ENCODE measurements around the gene CATSPERD. TPM values are rescaled to one million over a fixed set of nuclear protein-coding genes. Genes with fewer than 3 reads are reported as not detected.

The CATSPERD gene, protein sequence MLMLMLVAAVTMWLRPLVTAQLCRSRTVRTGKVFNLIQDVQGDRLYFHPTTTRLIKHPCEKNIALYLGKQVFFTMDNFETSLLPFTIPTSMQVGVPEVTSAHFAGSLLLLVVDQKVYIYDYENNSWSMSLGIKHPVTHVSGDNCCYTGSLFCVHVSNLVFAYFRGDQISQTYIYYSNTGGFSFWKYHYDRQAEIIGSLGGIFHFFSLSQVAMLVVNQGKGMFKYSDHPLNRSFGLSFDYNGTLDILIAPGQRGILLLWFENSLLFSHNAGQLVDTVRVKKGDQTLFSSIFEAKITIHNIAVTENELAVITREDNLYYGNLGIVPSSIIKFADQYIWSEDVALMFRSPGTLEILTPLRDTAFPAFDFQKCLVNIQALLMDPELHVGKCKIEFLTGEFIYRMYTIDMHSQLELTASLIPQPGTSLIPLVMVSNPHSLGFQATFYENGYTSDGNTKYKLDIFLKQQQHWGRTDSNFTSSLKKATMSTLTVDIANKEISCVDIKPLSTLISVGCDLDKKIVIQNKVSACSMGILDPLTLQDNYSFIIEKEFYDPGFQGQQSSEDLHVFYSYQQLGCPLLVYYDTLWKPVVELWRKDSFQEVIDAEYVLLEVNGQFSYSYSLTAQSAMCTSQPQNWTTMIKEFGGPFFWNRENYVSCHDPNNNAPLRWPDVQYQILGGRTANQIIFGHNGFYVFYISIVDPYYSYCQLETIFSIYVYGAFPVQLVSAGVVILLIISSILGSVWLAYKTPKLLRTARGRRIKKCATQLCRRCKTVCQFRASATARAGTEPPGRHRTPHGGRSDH
- total RNA-seq (2022; extraction: Qiagen RNA extraction): not detected in 5 replicates

DNA sequence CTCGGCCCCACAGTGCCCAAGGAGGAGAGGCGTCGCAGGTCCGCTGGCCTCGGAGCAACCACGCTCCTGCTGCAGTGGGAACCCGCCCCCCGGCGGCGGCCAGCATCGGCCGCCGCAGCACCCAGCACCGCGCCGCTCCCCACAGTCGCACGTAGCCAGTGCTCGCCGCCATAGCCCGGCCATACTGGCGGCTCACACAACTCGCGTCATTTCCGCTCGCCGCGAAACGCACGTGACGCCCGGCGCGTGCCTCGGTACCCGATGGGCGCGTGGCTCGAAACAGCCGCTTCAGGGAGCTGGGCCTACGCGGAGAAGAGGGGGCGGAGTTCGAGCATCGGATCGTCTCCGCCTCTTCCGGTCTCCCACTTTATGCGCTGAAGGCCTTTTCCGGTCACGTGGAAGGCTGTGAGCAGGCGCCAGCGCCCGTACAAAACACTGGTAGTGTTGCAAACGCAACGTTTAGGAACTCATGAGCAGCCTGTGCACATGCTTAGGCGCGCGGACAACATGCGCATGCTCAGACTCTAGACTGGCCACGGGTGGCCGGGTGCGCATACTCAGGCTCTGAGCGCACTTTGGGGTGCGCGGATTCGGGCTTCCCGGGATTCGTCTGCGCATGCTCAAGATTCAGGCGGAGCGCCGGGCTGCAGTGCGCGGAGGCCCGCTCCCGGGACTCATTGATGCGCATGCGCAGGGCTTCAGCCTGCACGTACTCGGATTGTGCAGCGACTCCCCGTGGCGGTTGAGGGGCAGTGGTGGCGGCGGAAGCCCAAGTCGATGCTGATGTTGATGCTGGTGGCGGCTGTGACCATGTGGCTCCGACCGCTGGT lies at the start of gene CATSPERD, which contains the start of gene LONP1:
Gene CATSPERD (plus strand): TSS at position 677 of the 830 bp plus-strand sequence. CDS start 101 bp downstream, at position 778.
Gene LONP1 (minus strand): TSS at position 186 of the 830 bp plus-strand sequence. CDS start 14 bp downstream, at position 172.

DNA sequence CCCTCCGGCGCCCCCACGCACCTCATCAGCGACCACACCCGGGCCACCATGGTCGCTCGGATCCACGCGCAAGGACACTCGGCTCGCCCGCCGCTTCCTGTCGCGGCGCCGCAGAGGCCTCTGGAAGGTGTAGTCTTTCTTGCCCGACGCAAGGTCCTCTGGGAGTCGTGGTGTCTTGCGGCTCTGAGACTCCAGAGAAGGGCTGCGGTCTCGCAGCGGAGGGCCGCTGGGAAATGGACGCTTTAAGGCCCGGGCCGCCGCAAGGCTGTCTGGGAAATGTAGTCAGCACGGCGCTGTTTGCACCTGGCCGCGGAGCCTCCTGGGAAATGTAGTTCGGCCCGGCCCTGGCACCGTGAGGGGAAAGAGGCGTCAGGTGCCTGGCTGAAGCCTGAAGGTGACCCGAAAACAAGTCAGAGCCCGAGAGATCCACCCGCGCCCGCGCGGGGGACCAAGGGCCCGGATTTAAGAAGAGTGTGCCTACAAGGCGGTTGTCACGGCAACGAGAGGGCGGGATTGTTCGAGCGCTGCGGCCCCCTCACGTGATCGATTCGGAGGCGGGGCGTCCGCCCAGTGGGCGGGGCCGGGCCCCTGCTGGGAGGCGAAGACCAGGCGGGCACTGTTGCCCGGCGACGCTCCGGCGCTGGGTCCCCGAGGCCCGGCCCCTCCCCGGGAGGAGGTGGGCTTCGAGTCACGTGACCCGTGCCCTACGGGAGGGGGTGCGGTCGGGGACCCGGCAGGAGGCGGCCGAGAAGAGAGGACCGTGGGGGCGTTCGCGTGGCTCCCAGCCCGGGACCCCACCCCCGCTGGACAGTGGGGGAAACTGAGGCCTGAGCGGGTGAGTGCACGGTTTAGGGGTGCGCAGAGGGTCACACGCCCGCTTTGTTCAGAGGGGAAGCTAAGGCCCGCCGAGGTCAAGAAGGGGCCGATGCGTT lies 39.7 kb upstream of the CATSPERD start, which contains the start of the genes HSD11B1L and MICOS13:
Gene HSD11B1L (plus strand): TSS at position 591 of the 932 bp plus-strand sequence. CDS start 3,806 bp downstream, outside the sequence.
Gene MICOS13 (minus strand): TSS at position 80 of the 932 bp plus-strand sequence. CDS start 30 bp downstream, at position 50.

DNA sequence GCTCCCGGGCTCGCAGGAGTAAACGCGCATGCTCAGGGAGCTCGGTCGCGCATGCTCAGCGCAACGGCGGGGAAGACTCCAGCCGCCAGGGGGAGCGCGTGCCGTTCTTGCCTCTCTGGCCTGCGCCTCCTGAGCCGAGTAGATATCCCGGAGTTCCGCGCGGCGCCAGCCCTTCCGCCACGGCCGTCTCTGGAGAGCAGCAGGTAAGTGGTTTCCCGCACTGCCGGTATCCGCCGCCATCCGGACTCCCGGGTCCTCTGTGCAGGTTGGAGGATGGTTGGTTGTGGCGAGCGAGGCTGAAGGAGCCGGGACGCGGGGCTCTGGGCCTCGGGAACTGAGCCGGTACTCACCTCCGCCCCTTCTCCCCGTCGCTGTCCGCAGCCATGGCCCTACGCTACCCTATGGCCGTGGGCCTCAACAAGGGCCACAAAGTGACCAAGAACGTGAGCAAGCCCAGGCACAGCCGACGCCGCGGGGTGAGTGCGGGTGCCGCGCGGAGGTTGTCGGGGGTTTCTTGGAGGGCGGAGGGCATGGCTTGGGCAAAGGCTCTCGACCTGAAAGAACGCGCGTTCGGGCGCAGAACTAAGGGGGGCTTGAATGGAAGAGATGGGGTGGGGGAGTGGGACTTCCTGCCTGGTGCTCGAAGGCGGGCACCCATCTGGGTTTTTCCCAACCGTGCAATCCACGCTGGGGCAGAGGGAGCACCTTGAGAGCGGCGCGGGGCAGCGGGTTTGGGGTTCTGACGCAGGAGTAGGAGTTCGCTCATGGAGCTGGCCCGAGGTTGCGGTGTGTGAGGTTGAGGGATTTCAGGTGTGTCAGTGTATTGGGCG lies 30.1 kb upstream of the CATSPERD start, which contains the start of gene RPL36:
Gene RPL36 (plus strand): TSS at position 171 of the 830 bp plus-strand sequence. CDS start 213 bp downstream, at position 384.

DNA sequence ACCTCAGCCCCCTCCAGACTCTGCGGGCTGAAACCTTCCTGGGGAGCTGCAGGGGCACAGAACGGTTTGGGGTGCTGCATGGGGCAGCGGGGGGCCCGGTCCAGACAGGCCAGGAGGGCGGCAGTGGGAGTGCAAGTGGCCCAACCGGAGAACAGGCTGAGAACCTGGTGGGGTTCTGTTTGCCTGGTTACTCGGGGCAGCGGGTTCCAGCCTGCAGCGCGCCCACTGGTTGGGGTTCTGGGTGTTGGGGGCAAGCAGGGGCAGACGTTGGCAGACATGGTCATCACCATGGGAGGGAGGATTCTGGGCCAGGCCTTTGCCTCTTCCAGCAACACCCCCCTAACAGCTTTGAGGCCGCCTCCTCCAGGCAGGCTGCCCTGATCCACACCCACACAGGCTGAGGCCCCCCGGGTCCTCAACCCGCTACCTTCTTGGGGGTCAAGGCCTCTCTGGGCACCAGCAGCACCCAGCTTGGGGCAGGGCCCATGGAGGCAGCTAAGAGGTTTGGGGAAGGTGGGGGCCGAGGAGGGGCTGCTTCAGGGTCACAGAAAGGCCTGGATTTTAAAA lies 64.2 kb downstream of the CATSPERD start, which contains the start of gene PRR22:
Gene PRR22 (minus strand): TSS at position 166 of the 567 bp plus-strand sequence. CDS start 86 bp downstream, at position 80.

DNA sequence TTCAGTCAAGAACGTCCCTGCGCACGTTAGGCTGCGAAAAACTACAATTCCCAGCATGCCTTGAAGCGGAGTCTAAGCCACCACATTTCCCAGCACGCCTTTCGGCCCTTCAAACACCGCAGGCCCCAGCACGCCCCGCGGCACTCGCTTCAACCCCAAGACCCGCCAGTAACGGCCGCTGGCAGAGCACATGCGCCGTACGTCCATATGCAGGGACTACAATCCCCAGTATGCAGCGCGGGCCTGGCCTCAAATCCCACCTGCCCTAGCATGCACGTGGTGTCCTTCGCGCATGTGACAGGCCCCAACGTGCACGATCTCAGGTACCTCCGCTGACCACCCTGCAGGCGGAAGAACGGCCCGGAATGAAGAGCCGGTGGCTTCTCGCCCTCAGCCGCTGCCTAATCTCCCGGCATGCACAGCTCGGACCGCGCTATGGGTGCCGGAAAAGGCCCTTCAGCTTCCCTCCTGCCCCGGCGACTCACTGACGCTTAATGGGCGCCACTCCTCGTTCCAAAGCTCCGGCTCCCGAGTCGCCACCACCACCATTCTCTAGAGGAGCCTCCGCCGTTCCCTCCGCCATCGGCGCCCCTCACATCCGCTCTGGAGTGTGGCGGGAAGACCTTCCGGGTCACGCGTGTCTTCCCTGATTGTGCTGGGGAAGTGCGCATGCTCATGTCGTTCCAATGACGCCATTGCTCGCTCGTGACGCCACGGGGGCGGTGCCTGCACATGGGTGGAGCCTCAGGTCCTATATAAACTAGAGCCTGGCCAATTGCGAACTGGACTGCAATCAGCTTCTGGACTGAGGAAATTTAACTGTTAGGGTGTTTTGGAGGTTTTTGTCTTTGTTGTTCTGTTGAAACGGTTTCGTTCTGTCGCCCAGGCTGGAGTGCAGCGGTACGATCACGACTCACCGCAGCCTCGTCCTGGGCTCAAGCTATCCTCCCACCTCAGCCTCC lies 70.4 kb downstream of the CATSPERD start, which contains the start of gene DUS3L:
Gene DUS3L (minus strand): TSS at position 605 of the 962 bp plus-strand sequence. CDS start 22 bp downstream, at position 583.

DNA sequence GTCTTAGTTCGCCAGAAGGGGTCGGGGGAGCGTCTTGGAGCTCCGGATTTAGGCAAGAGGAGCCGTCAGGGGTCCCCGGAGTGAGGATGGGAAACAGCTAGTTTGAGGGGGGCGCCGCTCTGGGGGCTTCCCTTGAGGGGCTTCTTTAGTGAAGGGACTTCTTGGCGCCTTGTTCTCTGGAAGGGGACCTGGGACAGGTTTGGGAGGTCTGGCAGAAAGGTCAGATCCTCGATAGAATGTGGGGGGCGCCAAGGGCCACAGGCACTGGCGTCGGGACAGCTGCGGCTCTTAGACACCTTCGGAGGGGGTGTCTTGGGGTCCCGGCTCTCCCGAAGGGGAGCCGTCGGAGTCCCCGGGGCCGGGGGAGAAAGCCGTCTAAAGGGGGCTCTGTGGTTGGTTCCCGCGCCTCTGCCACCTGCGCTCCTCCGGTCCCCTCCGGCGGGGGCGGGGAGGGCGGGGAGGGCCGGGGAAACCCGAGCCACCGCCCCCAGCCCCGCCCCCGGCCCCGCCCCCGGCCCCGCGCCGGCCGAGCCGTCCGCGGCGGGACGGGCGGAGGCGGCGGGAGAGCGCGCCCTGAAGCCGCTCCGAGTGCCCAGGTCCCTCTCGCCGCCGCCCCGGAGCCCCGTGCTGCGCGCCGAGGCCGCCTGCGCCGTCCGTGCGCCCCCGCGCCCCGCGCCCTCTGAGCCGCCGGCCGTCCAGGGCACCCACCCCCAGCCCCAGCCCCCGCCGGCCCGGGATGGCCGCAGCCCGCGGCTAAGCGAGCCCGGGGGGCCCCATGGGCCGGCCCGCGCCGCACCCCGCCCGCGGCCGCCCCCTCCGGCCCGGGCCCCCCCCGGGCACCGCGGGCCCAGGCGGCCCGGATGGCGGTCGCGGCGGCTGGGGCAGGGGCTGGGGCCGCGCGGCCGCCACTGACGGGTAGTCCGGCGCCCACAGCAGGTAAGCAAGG lies 84.4 kb downstream of the CATSPERD start, which contains the start of gene NRTN:
Gene NRTN (plus strand): TSS at position 552 of the 946 bp plus-strand sequence. CDS start 19,099 bp downstream, outside the sequence.

Other genes with a start within 250 kb of the CATSPERD start
- 1.9 to 3.2 TPM (median 2.2 TPM) in 5 replicates for gene TINCR, start 152.7 kb upstream of the CATSPERD start, total RNA-seq (2022; extraction: Qiagen RNA extraction)
- 23.3 to 45.0 TPM (median 37.3 TPM) in 5 replicates for gene SAFB2, start 97.9 kb upstream of the CATSPERD start, total RNA-seq (2022; extraction: Qiagen RNA extraction)
- 48.8 to 67.2 TPM (median 62.4 TPM) in 5 replicates for gene SAFB, start 97.6 kb upstream of the CATSPERD start, total RNA-seq (2022; extraction: Qiagen RNA extraction)
- 49.5 to 70.9 TPM (median 63.4 TPM) in 5 replicates for gene MICOS13, start 40.1 kb upstream of the CATSPERD start, total RNA-seq (2022; extraction: Qiagen RNA extraction)
- gene HSD11B1L, start 39.6 kb upstream of the CATSPERD start, total RNA-seq (2022; extraction: Qiagen RNA extraction): 2.8 to 4.4 TPM (median 3.4 TPM) in 5 replicates
- gene RPL36, start 30.3 kb upstream of the CATSPERD start, total RNA-seq (2022; extraction: Qiagen RNA extraction): 694 to 907 TPM (median 711 TPM) in 5 replicates
- gene LONP1, start 491 bp upstream of the CATSPERD start, total RNA-seq (2022; extraction: Qiagen RNA extraction): 42.7 to 65.3 TPM (median 62.4 TPM) in 5 replicates
- 1.6 to 2.7 TPM (median 2.1 TPM) in 5 replicates for gene PRR22, start 64.1 kb downstream of the CATSPERD start, total RNA-seq (2022; extraction: Qiagen RNA extraction)
- gene DUS3L, start 70.5 kb downstream of the CATSPERD start, total RNA-seq (2022; extraction: Qiagen RNA extraction): 22.3 to 34.2 TPM (median 33.0 TPM) in 5 replicates
- gene NRTN, start 84.4 kb downstream of the CATSPERD start, total RNA-seq (2022; extraction: Qiagen RNA extraction): 0.46 to 1.8 TPM (median 1.3 TPM) in 5 replicates
- 0.11 TPM in 1 of 5 replicates, not detected in the others for gene FUT6, start 119.1 kb downstream of the CATSPERD start, total RNA-seq (2022; extraction: Qiagen RNA extraction)
- gene FUT3, start 130.8 kb downstream of the CATSPERD start, total RNA-seq (2022; extraction: Qiagen RNA extraction): 0.07 to 0.11 TPM in 2 of 5 replicates, not detected in the others
- gene FUT5, start 149.9 kb downstream of the CATSPERD start, total RNA-seq (2022; extraction: Qiagen RNA extraction): not detected in 5 replicates
- 215 to 274 TPM (median 268 TPM) in 5 replicates for gene NDUFA11, start 183.2 kb downstream of the CATSPERD start, total RNA-seq (2022; extraction: Qiagen RNA extraction)
- gene VMAC, start 184.2 kb downstream of the CATSPERD start, total RNA-seq (2022; extraction: Qiagen RNA extraction): 0.24 to 0.59 TPM (median 0.51 TPM) in 5 replicates
- 0.68 to 1.9 TPM (median 1.7 TPM) in 5 replicates for gene CAPS, start 193.6 kb downstream of the CATSPERD start, total RNA-seq (2022; extraction: Qiagen RNA extraction)